Measurements from ENCODE around the gene TWSG1. TPM values are rescaled to one million over a fixed set of nuclear protein-coding genes. Genes with fewer than 3 reads are reported as not detected.

The TWSG1 gene
- polyA plus RNA-seq, 1 donor from 2014 or later = 11.5 TPM

GRCh38 chr18:9403795-9404564 is 69.4 kb downstream of the TWSG1 start:
- H3K4me3 ChIP-seq (ENCODE audit: low read length) = no peak overlapping the region
- no peaks in the 10 kb centered on the region for H3K36me3 ChIP-seq (ENCODE audit: insufficient read depth, low read length)
- H3K9ac ChIP-seq (ENCODE audit: low read length) = no peak overlapping the region
- H3K9me2 ChIP-seq (ENCODE audit: insufficient read depth, low read length) = no peaks in the 10 kb centered on the region
- no peaks in the 10 kb centered on the region for H4K20me1 ChIP-seq (ENCODE audit: insufficient read depth)
- H3K79me2 ChIP-seq (replicated peaks; ENCODE audit: insufficient read depth, low read length) = no peaks in the 10 kb centered on the region
- no peaks in the 10 kb centered on the region for H3F3A ChIP-seq (ENCODE audit: insufficient read depth, low read length, poor library complexity, severe bottlenecking)
- no peak overlapping the region for H3K4me2 ChIP-seq (ENCODE audit: low read length)
- no peaks in the 10 kb centered on the region for H3K27me3 ChIP-seq (ENCODE audit: insufficient read depth, low read depth, low read length)
- TF ChIP-seq RAD21 (conservative IDR thresholded peaks at IDR 0.05) (no peak), MXI1 (conservative IDR thresholded peaks at IDR 0.05; ENCODE audit: poor library complexity, severe bottlenecking) (no peak), SMC3 (conservative IDR thresholded peaks at IDR 0.05; ENCODE audit: poor library complexity) (no peak), EP300 (conservative IDR thresholded peaks at IDR 0.05; ENCODE audit: poor library complexity, severe bottlenecking) (no peak), CTCF (IDR thresholded peaks at IDR 0.05; ENCODE audit: poor library complexity, severe bottlenecking) (no peak)
- no peak overlapping the region for H3K27ac ChIP-seq (ENCODE audit: low read length)
- no peaks in the 10 kb centered on the region for H3K9me3 ChIP-seq (ENCODE audit: low read length)
- H2AFZ ChIP-seq (ENCODE audit: low read depth, low read length) = no peak overlapping the region

- no peaks in the 10 kb centered on the region for H3K27me3 ChIP-seq (ENCODE audit: insufficient read depth, low read depth, low read length)
- H3K79me2 ChIP-seq (replicated peaks; ENCODE audit: insufficient read depth, low read length) = no peaks in the 10 kb centered on the region
- no peaks in the 10 kb centered on the region for H3F3A ChIP-seq (ENCODE audit: insufficient read depth, low read length, poor library complexity, severe bottlenecking)
- no peaks in the 10 kb centered on the region for H3K36me3 ChIP-seq (ENCODE audit: insufficient read depth, low read length)
- no peak overlapping the region for H3K9ac ChIP-seq (ENCODE audit: low read length)
- no peaks in the 10 kb centered on the region for H3K9me2 ChIP-seq (ENCODE audit: insufficient read depth, low read length)
- H2AFZ ChIP-seq (ENCODE audit: low read depth, low read length) = no peak overlapping the region
- no peak overlapping the region for H3K4me3 ChIP-seq (ENCODE audit: low read length)
- H4K20me1 ChIP-seq (ENCODE audit: insufficient read depth) = no peaks in the 10 kb centered on the region
- H3K27ac ChIP-seq (ENCODE audit: low read length) = no peak overlapping the region
- H3K4me2 ChIP-seq (ENCODE audit: low read length) = no peak overlapping the region
- TF ChIP-seq EZH2 (IDR thresholded peaks at IDR 0.05; ENCODE audit: borderline replicate concordance, insufficient read depth, low read length, poor library complexity, severe bottlenecking) (no peak), EP300 (conservative IDR thresholded peaks at IDR 0.05; ENCODE audit: poor library complexity, severe bottlenecking) (no peak), TAF1 (IDR thresholded peaks at IDR 0.05; ENCODE audit: low read depth) (no peak), MXI1 (conservative IDR thresholded peaks at IDR 0.05; ENCODE audit: poor library complexity, severe bottlenecking) (no peak), SMC3 (conservative IDR thresholded peaks at IDR 0.05; ENCODE audit: poor library complexity) (no peak), POLR2AphosphoS5 (IDR thresholded peaks at IDR 0.05) (no peak), RAD21 (conservative IDR thresholded peaks at IDR 0.05) (no peak), CTCF (IDR thresholded peaks at IDR 0.05; ENCODE audit: poor library complexity, severe bottlenecking) (no peak), REST (IDR thresholded peaks at IDR 0.05; ENCODE audit: borderline replicate concordance) (no peak)
- H3K9me3 ChIP-seq (ENCODE audit: low read length) = no peaks in the 10 kb centered on the region
Observed at GRCh38 chr18:9404565-9405060, 70.0 kb downstream of the TWSG1 start.

All from neural cell (in vitro differentiated cells).